ENCODE measurements around the gene SETBP1.
A peak's percentile ranks its signal among the peaks of the same experiment; 100 is the strongest.

SETBP1 gene

GRCh38 chr18:44870631-44871502 is 190.2 kb downstream of the SETBP1 start:
- no peak for DNase-seq (ENCODE audit: low read depth)

GRCh38 chr18:44871771-44872170 is 191.1 kb downstream of the SETBP1 start:
- DNase-seq (ENCODE audit: low read depth): no peak

- DNase-seq (ENCODE audit: low read depth): no peak
Measured at GRCh38 chr18:44876024-44876423, 195.3 kb downstream of the SETBP1 start.

- DNase-seq (ENCODE audit: low read depth): no peak
Measured at GRCh38 chr18:44876755-44877154, 196.1 kb downstream of the SETBP1 start.

- DNase-seq (ENCODE audit: low read depth): no peak
Measured at GRCh38 chr18:44878335-44878734, 197.6 kb downstream of the SETBP1 start.

GRCh38 chr18:44880170-44880569 is 199.5 kb downstream of the SETBP1 start:
- no peak for DNase-seq (ENCODE audit: low read depth)

- no peak for DNase-seq (ENCODE audit: low read depth)
Measured at GRCh38 chr18:44881461-44882162, 200.9 kb downstream of the SETBP1 start.

GRCh38 chr18:44882163-44882868 is 201.6 kb downstream of the SETBP1 start:
- no peak for DNase-seq (ENCODE audit: low read depth)

- DNase-seq (ENCODE audit: low read depth): no peak
Measured at GRCh38 chr18:44883671-44884070, 203.0 kb downstream of the SETBP1 start.

GRCh38 chr18:44884431-44884830 is 203.7 kb downstream of the SETBP1 start:
- peak; percentile 42 for DNase-seq (ENCODE audit: low read depth)

- no peak for DNase-seq (ENCODE audit: low read depth)
Measured at GRCh38 chr18:44885507-44885906, 204.8 kb downstream of the SETBP1 start.

- DNase-seq (ENCODE audit: low read depth): peak; percentile 39
Measured at GRCh38 chr18:44887227-44887631, 206.5 kb downstream of the SETBP1 start.

GRCh38 chr18:44889111-44889510 is 208.4 kb downstream of the SETBP1 start:
- DNase-seq (ENCODE audit: low read depth): no peak

GRCh38 chr18:44893045-44893706 is 212.5 kb downstream of the SETBP1 start:
- no peak for DNase-seq (ENCODE audit: low read depth)

- DNase-seq (ENCODE audit: low read depth): no peak
Measured at GRCh38 chr18:44893966-44894365, 213.3 kb downstream of the SETBP1 start.

GRCh38 chr18:44895176-44895798 is 214.6 kb downstream of the SETBP1 start:
- no peak for DNase-seq (ENCODE audit: low read depth)

GRCh38 chr18:44896846-44897245 is 216.2 kb downstream of the SETBP1 start:
- no peak for DNase-seq (ENCODE audit: low read depth)

GRCh38 chr18:44897411-44897810 is 216.7 kb downstream of the SETBP1 start:
- DNase-seq (ENCODE audit: low read depth): no peak

- no peak for DNase-seq (ENCODE audit: low read depth)
Measured at GRCh38 chr18:44897816-44898215, 217.1 kb downstream of the SETBP1 start.

- no peak for DNase-seq (ENCODE audit: low read depth)
Measured at GRCh38 chr18:44898498-44898897, 217.8 kb downstream of the SETBP1 start.

- DNase-seq (ENCODE audit: low read depth): no peak
Measured at GRCh38 chr18:44899832-44900231, 219.1 kb downstream of the SETBP1 start.

- no peak for DNase-seq (ENCODE audit: low read depth)
Measured at GRCh38 chr18:44900627-44901026, 219.9 kb downstream of the SETBP1 start.

Data from GM04503 (cell line).